Airway epithelial cell (primary cell): ENCODE data around the gene NPIPB2. TPM values are rescaled to one million over a fixed set of nuclear protein-coding genes. Genes with fewer than 3 reads are reported as not detected.

Experiments used
- total RNA-seq: library from RNA; depleted of rRNA; stranded (reverse); fragments of >200 nt; gene quantifications from 2 replicates; pipeline ENCODE4 v1.2.3, GENCODE V29; 2015

Gene NPIPB2
- total RNA-seq: 0.93 and 2.3 TPM in 2 replicates

GRCh38 chr16:11941945-11942344, at the start of gene NPIPB2:
TSS of gene NPIPB2 (minus strand) at chr16:11942045. CDS start at chr16:11942045, 0 bp downstream.

DNA sequence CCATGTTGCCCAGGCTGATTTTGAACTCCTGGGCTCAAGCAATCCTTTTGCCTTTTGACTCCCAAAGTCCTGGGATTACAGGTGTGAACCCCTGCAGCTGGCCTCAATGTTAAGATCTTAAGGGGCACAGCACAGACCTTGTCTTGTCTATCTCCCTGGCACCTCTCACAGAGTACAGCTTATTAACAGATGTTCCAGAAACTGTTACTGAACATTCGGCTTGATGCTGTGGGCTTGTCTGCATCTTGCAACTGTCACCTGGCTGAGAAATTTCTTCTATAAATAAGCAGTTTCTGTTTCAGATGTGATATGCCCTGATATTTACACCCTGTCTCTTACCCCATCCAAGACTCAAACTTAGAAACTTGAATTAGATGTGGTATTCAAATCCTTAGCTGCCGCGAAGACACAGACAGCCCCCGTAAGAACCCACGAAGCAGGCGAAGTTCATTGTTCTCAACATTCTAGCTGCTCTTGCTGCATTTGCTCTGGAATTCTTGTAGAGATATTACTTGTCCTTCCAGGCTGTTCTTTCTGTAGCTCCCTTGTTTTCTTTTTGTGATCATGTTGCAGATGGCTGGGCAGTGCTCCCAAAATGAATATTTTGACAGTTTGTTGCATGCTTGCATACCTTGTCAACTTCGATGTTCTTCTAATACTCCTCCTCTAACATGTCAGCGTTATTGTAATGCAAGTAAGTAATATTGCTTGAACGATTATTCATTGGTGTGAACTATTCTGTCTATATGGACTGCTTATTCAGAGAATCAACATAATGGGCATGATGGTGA, 23.1 kb upstream of the NPIPB2 start, which contains the start of gene TNFRSF17:
Gene TNFRSF17 (plus strand): TSS at position 450 of the 791 bp plus-strand sequence. CDS start 115 bp downstream, at position 565.

DNA sequence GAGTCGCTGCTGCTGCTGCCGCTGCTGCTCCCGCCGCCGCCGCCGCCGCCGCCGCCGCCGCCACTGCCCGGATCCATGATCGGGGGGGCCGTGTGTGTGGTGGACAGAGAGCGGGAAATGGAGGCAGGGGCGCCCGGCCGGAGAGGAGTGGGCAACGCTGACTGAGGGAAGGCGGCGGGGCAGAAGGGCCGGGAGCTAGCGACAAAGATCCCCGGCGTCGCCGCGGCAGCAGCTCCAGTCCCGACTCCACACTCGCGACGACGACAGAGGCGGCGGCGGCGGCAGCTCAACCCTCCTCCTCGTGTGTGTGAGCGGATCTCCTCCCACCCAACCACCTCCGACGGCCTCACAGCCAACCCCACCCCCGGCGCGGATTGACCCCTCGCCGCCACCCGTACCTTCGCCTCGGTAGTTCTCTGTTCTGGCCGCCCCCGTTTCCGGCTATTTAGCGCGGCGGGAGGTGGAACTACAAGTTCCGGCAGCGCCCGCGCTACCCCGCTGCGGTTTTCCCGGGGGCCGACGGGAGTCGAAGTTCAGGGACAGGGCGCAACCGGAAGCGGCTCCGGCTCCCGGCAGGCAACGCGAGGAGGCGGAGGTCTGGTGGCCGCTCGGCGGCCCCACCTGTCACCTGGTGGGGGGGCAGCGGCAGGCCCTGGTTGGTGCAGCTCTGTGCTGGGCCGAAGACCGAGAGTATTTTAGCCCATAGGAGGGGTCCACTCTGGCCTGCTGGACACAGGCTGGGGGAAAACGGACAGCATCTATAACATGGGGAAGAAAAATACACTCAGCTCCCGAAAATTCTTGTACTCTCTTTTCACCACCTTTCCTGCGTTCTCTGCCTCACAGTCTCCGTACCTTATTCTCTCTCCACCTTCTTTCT, 26.0 kb downstream of the NPIPB2 start, which contains the start of gene GSPT1:
Gene GSPT1 (minus strand): TSS at position 313 of the 880 bp plus-strand sequence. CDS start 236 bp downstream, at position 77.

Other genes starting within 250 kb of the NPIPB2 start
- gene TXNDC11, start 199.2 kb downstream of the NPIPB2 start, total RNA-seq: 30.3 and 31.5 TPM in 2 replicates
- 24.1 and 28.4 TPM in 2 replicates for gene ZC3H7A, start 144.8 kb downstream of the NPIPB2 start, total RNA-seq
- 182 and 197 TPM in 2 replicates for gene RSL1D1, start 90.5 kb downstream of the NPIPB2 start, total RNA-seq
- gene GSPT1, start 26.1 kb downstream of the NPIPB2 start, total RNA-seq: 86.2 and 108 TPM in 2 replicates
- not detected in 2 replicates for gene TNFRSF17, start 23.2 kb upstream of the NPIPB2 start, total RNA-seq
- 4.1 and 4.7 TPM in 2 replicates for gene SNX29, start 34.7 kb upstream of the NPIPB2 start, total RNA-seq